ENCODE measurements around the gene PRKX. TPM values are rescaled to one million over a fixed set of nuclear protein-coding genes. Genes with fewer than 3 reads are reported as not detected.
"Not testable (repeated sequence)": the region's sequence is repeated elsewhere in the genome, so short reads cannot be mapped to it uniquely, and the experiment has no call there.

PRKX gene
- total RNA-seq, 6 donors from 2014 or later: 10.0 to 43.7 (median 19.6) TPM

DNA sequence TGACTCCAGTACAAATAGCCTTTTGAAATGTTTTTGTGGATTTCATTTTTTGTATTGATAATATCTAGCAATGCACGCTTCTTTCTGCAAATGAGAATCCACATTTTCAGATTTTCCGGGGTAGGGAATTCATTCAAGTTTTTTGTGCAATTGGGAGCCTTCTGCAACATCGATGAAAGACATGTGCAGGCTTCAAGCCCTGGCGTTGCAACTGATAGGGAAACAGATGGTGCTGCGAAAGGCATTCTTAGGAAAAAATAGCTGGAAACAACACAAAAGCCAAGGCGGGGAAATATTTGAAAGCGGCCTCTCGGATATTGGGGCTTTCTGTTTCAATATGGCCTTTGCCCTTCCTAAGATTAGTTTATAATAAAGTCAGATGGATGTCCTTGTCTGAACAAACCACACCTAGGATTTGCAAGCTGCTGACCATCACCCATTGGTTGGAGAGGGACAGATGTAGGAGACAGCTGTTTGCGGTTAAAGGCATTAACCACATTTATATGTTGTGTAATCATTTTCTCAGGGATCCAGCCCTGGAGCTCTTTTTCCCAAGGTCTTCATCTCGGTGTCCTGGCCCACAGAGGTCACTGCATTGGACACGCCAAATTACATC lies 136.5 kb downstream of the PRKX start:
- Histone ChIP-seq H3K27me3 (no peaks in the 10 kb centered on the region), H3K9me3 (no peaks in the 10 kb centered on the region), H3K4me3 (no peak overlapping the region), H3K27ac (no peak overlapping the region), H3K4me1 (no peaks in the 10 kb centered on the region), H3K36me3 (no peaks in the 10 kb centered on the region)
- 67 to 84% methylated on average over 10 to 11 of the region's 11 CpGs for WGBS, 2 donors
- TF ChIP-seq, protein P1, sequence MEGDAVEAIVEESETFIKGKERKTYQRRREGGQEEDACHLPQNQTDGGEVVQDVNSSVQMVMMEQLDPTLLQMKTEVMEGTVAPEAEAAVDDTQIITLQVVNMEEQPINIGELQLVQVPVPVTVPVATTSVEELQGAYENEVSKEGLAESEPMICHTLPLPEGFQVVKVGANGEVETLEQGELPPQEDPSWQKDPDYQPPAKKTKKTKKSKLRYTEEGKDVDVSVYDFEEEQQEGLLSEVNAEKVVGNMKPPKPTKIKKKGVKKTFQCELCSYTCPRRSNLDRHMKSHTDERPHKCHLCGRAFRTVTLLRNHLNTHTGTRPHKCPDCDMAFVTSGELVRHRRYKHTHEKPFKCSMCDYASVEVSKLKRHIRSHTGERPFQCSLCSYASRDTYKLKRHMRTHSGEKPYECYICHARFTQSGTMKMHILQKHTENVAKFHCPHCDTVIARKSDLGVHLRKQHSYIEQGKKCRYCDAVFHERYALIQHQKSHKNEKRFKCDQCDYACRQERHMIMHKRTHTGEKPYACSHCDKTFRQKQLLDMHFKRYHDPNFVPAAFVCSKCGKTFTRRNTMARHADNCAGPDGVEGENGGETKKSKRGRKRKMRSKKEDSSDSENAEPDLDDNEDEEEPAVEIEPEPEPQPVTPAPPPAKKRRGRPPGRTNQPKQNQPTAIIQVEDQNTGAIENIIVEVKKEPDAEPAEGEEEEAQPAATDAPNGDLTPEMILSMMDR (IDR thresholded peaks at IDR 0.05): no peak
- TF ChIP-seq POLR2A (IDR thresholded peaks at IDR 0.05): no peak
- no peak for TF ChIP-seq EP300 (IDR thresholded peaks at IDR 0.05)
- TF ChIP-seq POLR2AphosphoS5 (IDR thresholded peaks at IDR 0.05): no peak
- peak in 1 of 2 donors; percentile 73 for ATAC-seq (ENCODE audit: low FRiP score in 2 of 2)
- DNase-seq: no peak

DNA sequence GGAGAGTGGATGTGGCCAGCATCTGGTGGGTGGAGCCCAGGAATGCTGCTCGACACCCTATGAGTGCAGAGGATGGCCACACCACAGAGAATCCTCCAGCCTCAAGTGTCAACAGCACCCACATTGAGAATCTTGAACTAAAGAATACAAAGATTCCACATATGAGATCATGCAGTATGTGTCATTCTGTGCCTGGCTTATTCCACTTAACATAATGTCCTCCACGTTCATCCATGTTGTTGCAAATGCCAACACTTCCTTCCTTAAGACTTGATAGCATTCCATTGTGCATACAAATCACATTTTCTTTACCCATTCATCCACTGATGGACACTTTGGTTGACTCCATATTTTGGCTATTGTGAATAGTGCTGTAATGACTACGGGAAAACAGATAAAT lies 145.8 kb downstream of the PRKX start:
- H3K9me3 ChIP-seq: no peaks in the 10 kb centered on the region
- no peak overlapping the region for H3K27ac ChIP-seq
- TF ChIP-seq POLR2A (IDR thresholded peaks at IDR 0.05): no peak
- TF ChIP-seq, protein P1 (IDR thresholded peaks at IDR 0.05): no peak
- no peak for TF ChIP-seq EP300 (IDR thresholded peaks at IDR 0.05)
- no peak for TF ChIP-seq POLR2AphosphoS5 (IDR thresholded peaks at IDR 0.05)
- WGBS, 2 donors: 75 to 81% methylated on average over 2 to 3 of the region's 3 CpGs
- H3K36me3 ChIP-seq: no peaks in the 10 kb centered on the region
- DNase-seq: no peak
- no peaks in the 10 kb centered on the region for H3K4me1 ChIP-seq
- ATAC-seq (ENCODE audit: low FRiP score in 2 of 2): no peak
- no peaks in the 10 kb centered on the region for H3K27me3 ChIP-seq
- H3K4me3 ChIP-seq: no peak overlapping the region

DNA sequence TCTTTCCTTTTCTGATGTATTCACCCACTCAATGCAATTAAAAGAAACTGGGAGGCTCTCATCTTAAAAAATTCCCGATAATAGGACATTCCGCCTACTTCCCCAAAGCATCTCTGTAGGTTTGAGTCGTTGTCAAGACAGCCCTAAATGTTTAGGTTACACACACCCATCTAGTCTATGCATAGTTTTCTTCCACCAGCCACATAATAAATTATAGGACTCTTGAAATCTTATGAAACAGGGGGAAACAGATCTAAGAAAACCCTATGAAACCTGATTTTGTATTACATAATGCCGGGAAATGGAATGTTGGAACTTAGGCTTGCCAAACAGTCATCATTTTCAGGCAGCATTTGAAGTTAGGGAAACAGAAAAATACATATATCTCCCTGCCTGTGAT lies 150.0 kb downstream of the PRKX start:
- H3K4me1 ChIP-seq: no peaks in the 10 kb centered on the region
- no peak overlapping the region for H3K27ac ChIP-seq
- no peaks in the 10 kb centered on the region for H3K36me3 ChIP-seq
- H3K27me3 ChIP-seq: no peaks in the 10 kb centered on the region
- TF ChIP-seq POLR2A (IDR thresholded peaks at IDR 0.05) (no peak), EP300 (IDR thresholded peaks at IDR 0.05) (no peak), POLR2AphosphoS5 (IDR thresholded peaks at IDR 0.05) (no peak)
- TF ChIP-seq, protein P1 (IDR thresholded peaks at IDR 0.05): no peak
- DNase-seq (no peak), ATAC-seq (ENCODE audit: low FRiP score in 2 of 2) (no peak)
- 88 to 91% methylated on average over 4 of the region's 4 CpGs for WGBS, 2 donors
- no peak overlapping the region for H3K4me3 ChIP-seq
- no peaks in the 10 kb centered on the region for H3K9me3 ChIP-seq

DNA sequence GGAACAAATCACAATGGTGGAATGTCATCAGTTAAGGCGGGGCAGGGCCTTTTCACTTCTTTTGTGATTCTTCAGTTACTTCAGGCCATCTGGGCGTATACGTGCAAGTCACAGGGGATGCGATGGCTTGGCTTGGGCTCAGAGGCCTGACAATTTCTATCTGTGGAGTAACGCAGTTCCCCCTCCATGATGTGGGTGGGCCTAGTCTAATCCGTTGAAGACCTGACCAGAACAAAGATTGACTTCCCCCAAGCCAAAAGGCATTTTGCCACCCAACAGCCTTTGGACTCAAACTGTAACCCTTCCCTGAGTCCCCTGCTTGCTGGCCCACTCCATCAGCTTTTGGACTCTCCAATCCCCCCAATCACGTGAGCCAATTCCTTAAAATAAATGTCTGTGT lies 153.4 kb downstream of the PRKX start:
- H3K27me3 ChIP-seq; H3K27ac ChIP-seq; H3K36me3 ChIP-seq; H3K4me3 ChIP-seq; DNase-seq; H3K4me1 ChIP-seq; ATAC-seq (ENCODE audit: low FRiP score in 2 of 2); H3K9me3 ChIP-seq: not testable (repeated sequence)
- WGBS, 2 donors: 95% methylated on average over 2 to 7 of the region's 7 CpGs

Small RNAs within 50 kb of the gene (small RNA-seq; reads per million reads assigned to genes)
- gene RF00019: 0 reads per million in 4 donors
- gene RNU6-114P: 0 reads per million in 4 donors

All from upper lobe of left lung (tissue), 6 donors.